ENCODE data around the gene SYNGR3. TPM values are rescaled to one million over a fixed set of nuclear protein-coding genes. Genes with fewer than 3 reads are reported as not detected.

Gene SYNGR3
- total and polyA plus RNA-seq, 9 donors, result 0.42 to 4.0 (median 0.87) TPM

DNA sequence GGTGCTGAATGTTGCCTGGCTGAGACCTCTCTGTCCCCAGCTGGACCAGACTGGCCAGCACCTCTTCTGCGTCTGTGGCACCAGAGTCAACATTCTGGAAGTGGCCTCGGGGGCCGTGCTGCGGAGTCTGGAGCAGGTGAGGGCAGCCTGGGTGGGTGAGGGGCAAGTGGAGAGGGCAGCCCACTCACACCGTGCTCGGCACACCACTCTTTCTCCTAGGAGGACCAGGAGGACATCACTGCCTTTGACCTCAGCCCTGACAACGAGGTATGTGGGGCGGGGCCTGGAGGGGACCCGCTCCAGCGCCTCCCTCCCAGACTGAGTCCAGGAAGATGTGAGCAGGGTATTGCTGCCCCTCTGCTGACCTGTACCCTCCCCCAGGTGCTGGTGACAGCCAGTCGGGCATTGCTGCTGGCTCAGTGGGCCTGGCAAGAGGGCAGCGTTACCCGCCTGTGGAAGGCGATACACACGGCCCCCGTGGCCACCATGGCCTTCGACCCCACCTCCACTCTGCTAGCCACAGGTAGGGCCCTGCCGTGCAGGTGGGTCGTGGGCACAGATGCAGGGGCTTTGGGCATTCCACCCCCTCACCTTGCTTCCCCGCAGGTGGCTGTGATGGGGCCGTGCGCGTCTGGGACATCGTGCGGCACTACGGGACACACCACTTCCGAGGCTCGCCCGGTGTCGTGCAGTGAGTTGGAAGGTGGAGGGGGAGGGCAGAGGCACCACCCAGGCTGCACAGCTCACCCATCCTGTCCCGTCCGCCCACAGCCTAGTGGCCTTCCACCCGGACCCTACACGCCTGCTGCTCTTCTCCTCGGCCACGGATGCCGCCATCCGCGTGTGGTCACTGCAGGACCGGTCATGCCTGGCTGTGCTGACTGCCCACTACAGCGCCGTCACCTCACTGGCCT, 15.4 kb upstream of the SYNGR3 start:
- intact Hi-C loops (cut with DNase I), result no loop called here
- Histone ChIP-seq H3K9me3 (no peaks in the 10 kb centered on the region), H3K27me3 (no peaks in the 10 kb centered on the region), H3K4me1 (ENCODE audit: insufficient read depth) (peaks cover 10% of the 10 kb centered on the region), H3K36me3 (no peaks in the 10 kb centered on the region), H3K27ac (no peak overlapping the region), H3K4me3 (no peak overlapping the region)
- peak in 2 of 5 donors; percentile 34 to 41 for DNase-seq
- TF ChIP-seq, protein P1, sequence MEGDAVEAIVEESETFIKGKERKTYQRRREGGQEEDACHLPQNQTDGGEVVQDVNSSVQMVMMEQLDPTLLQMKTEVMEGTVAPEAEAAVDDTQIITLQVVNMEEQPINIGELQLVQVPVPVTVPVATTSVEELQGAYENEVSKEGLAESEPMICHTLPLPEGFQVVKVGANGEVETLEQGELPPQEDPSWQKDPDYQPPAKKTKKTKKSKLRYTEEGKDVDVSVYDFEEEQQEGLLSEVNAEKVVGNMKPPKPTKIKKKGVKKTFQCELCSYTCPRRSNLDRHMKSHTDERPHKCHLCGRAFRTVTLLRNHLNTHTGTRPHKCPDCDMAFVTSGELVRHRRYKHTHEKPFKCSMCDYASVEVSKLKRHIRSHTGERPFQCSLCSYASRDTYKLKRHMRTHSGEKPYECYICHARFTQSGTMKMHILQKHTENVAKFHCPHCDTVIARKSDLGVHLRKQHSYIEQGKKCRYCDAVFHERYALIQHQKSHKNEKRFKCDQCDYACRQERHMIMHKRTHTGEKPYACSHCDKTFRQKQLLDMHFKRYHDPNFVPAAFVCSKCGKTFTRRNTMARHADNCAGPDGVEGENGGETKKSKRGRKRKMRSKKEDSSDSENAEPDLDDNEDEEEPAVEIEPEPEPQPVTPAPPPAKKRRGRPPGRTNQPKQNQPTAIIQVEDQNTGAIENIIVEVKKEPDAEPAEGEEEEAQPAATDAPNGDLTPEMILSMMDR (IDR thresholded peaks at IDR 0.05), result no peak
- TF ChIP-seq POLR2A (IDR thresholded peaks at IDR 0.05) (no peak), EP300 (IDR thresholded peaks at IDR 0.05) (no peak)
- WGBS, 3 donors, result 86 to 94% (median 88%) methylated on average over 38 to 42 of the region's 42 CpGs

DNA sequence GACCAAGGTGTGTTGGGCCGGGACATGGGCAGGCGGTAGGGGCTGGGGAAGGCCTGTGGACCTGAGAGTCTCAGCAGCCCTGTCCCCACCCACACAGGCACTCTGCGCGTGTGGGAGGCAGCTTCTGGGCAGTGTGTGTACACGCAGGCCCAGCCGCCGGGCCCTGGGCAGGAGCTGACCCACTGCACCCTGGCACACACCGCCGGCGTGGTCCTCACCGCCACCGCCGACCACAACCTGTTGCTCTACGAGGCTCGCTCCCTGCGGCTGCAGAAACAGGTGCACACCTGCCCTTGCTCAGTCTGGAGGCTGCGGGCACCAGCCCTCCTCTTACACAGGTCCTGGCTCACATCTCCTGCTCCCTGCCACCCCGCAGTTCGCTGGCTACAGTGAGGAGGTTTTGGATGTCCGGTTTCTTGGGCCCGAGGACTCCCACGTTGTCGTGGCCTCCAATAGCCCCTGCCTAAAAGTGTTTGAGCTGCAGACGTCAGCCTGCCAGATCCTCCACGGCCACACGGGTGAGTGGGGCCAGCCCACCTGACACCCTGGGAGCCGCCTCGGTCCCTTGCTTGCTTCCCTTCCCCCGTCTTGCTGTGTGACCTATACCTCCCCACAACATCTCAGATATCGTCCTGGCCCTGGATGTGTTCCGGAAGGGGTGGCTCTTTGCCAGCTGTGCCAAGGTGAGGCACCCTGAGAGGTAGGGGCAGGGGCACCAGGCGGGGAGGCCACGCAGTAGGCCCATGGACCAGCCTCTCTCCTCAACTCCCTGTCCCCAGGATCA, 14.1 kb upstream of the SYNGR3 start:
- no peak overlapping the region for H3K27ac ChIP-seq
- peaks cover 10% of the 10 kb centered on the region for H3K4me1 ChIP-seq (ENCODE audit: insufficient read depth)
- H3K9me3 ChIP-seq, result no peaks in the 10 kb centered on the region
- WGBS, 3 donors, result 88 to 91% (median 91%) methylated on average over 33 of the region's 33 CpGs
- intact Hi-C loops (cut with DNase I), result no loop called here
- H3K27me3 ChIP-seq, result peaks cover 2% of the 10 kb centered on the region
- no peaks in the 10 kb centered on the region for H3K36me3 ChIP-seq
- no peak overlapping the region for H3K4me3 ChIP-seq
- peak in 1 of 5 donors; percentile 41 for DNase-seq
- TF ChIP-seq EP300 (IDR thresholded peaks at IDR 0.05), result no peak
- TF ChIP-seq, protein P1 (IDR thresholded peaks at IDR 0.05), result no peak

DNA sequence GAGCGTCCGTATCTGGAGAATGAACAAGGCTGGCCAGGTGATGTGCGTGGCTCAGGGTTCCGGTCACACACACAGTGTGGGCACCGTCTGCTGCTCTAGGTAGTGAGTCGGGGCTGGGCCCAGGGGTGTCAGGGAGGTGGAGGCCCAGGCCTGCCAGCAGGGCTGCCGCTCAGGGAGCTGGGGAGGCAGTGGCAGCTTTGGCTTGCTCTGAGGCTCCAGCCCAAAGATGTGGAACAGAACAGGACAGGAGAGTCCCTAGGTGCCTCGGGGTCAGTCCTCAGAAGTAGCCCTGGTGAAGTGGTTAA, 13.6 kb upstream of the SYNGR3 start:
- TF ChIP-seq, protein P1 (IDR thresholded peaks at IDR 0.05), result no peak
- TF ChIP-seq EP300 (IDR thresholded peaks at IDR 0.05) (no peak), POLR2A (IDR thresholded peaks at IDR 0.05) (no peak)
- 92 to 95% (median 93%) methylated on average over 8 of the region's 8 CpGs for WGBS, 3 donors
- H3K4me1 ChIP-seq (ENCODE audit: insufficient read depth), result peaks cover 6% of the 10 kb centered on the region
- H3K27ac ChIP-seq, result no peak overlapping the region
- no peak for DNase-seq
- H3K9me3 ChIP-seq, result no peaks in the 10 kb centered on the region
- H3K27me3 ChIP-seq, result peaks cover 3% of the 10 kb centered on the region
- H3K4me3 ChIP-seq, result no peak overlapping the region
- no peaks in the 10 kb centered on the region for H3K36me3 ChIP-seq
- intact Hi-C loops (cut with DNase I), result no loop called here

DNA sequence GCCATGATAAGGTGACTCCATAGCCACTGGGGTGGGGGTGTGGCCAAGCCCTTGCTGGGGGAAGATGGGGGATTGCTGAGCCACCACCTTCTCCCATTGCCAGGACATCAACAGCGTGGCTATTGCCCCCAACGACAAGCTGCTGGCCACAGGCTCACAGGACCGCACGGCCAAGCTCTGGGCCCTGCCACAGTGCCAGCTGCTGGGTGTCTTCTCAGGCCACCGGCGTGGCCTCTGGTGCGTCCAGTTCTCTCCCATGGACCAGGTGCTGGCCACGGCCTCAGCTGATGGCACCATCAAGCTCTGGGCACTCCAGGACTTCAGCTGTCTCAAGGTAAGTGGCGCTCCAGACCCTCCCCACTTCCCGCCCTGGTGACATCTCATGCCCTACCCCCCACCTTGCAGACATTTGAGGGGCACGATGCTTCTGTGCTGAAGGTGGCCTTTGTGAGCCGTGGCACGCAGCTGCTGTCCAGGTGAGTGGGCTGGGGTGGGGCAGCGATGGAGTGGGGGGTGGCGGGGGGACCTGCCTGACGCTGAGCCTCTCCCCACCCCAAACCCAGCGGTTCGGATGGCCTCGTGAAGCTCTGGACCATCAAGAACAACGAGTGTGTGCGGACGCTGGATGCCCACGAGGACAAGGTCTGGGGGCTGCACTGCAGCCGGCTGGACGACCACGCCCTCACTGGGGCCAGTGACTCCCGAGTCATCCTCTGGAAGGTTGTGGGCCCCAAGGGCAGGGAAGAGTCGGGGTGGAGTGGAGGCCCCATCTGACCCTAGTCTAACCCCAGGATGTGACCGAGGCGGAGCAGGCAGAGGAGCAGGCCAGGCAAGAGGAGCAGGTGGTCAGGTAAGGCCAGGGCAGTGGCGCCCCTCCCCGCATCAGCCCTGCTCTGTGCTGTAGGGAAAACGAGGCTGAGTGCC, 12.6 kb upstream of the SYNGR3 start:
- no peak for DNase-seq
- H3K4me3 ChIP-seq, result no peak overlapping the region
- H3K9me3 ChIP-seq, result no peaks in the 10 kb centered on the region
- H3K4me1 ChIP-seq (ENCODE audit: insufficient read depth), result peaks cover 6% of the 10 kb centered on the region
- WGBS, 3 donors, result 88 to 89% (median 89%) methylated on average over 29 to 33 of the region's 33 CpGs
- intact Hi-C loops (cut with DNase I), result no loop called here
- no peak overlapping the region for H3K27ac ChIP-seq
- no peak for TF ChIP-seq POLR2A (IDR thresholded peaks at IDR 0.05)
- TF ChIP-seq, protein P1 (IDR thresholded peaks at IDR 0.05), result no peak
- TF ChIP-seq EP300 (IDR thresholded peaks at IDR 0.05), result no peak
- H3K36me3 ChIP-seq, result no peaks in the 10 kb centered on the region
- H3K27me3 ChIP-seq, result peaks cover 3% of the 10 kb centered on the region
